DMS53 (cell line): Measurements from ENCODE around the gene RNU6-7.

Experiments
- DNase-seq: peaks from one replicate; lab custom pipeline; 2025; lab: John Stamatoyannopoulos, UW

The RNU6-7 gene

GRCh38 chr14:32205554-32205953 lies 3.7 kb downstream of the RNU6-7 start:
- no peak for DNase-seq

- peak; percentile 28 for DNase-seq
Measured at GRCh38 chr14:32205984-32206383, 4.1 kb downstream of the RNU6-7 start.

- DNase-seq, result no peak
Measured at GRCh38 chr14:32206552-32206951, 4.7 kb downstream of the RNU6-7 start.

GRCh38 chr14:32208490-32208889 lies 6.6 kb downstream of the RNU6-7 start:
- no peak for DNase-seq

- no peak for DNase-seq
Measured at GRCh38 chr14:32209471-32209870, 7.6 kb downstream of the RNU6-7 start.

- DNase-seq, result no peak
Measured at GRCh38 chr14:32211068-32211404, 9.2 kb downstream of the RNU6-7 start.

- no peak for DNase-seq
Measured at GRCh38 chr14:32212833-32213232, 11.0 kb downstream of the RNU6-7 start.

GRCh38 chr14:32217301-32217700 lies 15.5 kb downstream of the RNU6-7 start:
- DNase-seq, result peak; percentile 51

- peak; percentile 77 for DNase-seq
Measured at GRCh38 chr14:32224737-32225377, 23.0 kb downstream of the RNU6-7 start.

GRCh38 chr14:32225378-32225920 lies 23.6 kb downstream of the RNU6-7 start:
- no peak for DNase-seq

- peak; percentile 34 for DNase-seq
Measured at GRCh38 chr14:32226056-32226455, 24.2 kb downstream of the RNU6-7 start.

GRCh38 chr14:32230181-32230580 lies 28.3 kb downstream of the RNU6-7 start:
- DNase-seq, result no peak

GRCh38 chr14:32230695-32231280 lies 28.9 kb downstream of the RNU6-7 start:
- no peak for DNase-seq

- DNase-seq, result no peak
Measured at GRCh38 chr14:32232481-32232880, 30.6 kb downstream of the RNU6-7 start.

GRCh38 chr14:32233260-32233659 lies 31.4 kb downstream of the RNU6-7 start:
- DNase-seq, result no peak

- no peak for DNase-seq
Measured at GRCh38 chr14:32244404-32244803, 42.6 kb downstream of the RNU6-7 start.

- no peak for DNase-seq
Measured at GRCh38 chr14:32246751-32247150, 44.9 kb downstream of the RNU6-7 start.

- no peak for DNase-seq
Measured at GRCh38 chr14:32249371-32249770, 47.5 kb downstream of the RNU6-7 start.

GRCh38 chr14:32249780-32250179 lies 47.9 kb downstream of the RNU6-7 start:
- DNase-seq, result no peak

- no peak for DNase-seq
Measured at GRCh38 chr14:32250681-32251080, 48.8 kb downstream of the RNU6-7 start.

- DNase-seq, result no peak
Measured at GRCh38 chr14:32251530-32251929, 49.7 kb downstream of the RNU6-7 start.
